ENCODE results near the gene RARB. TPM values are rescaled to one million over a fixed set of nuclear protein-coding genes. Genes with fewer than 3 reads are reported as not detected.

RARB gene
- total RNA-seq = 1 to 10 TPM; 1.2 to 8.7 (median 1.9) TPM
- long read RNA-seq, donor 1, transcript RARB-201 (8 exons, 3,084 nt) = major isoform, 8 of 15 reads
- long read RNA-seq, donor 1, partial matches to known transcripts = 1 of 15 reads
- long read RNA-seq, donor 1, other reads (novel, unspliced or antisense) = 5 of 15 reads
- long read RNA-seq, donor 2 = 0 reads

GRCh38 chr3:25427942-25428788 is at the start of gene RARB:
Gene RARB (plus strand): TSS chr3:25428263. CDS start chr3:25428732, 469 bp downstream.
- peak in 2 of 3 donors; percentile 52 to 68 for DNase-seq
- no peak within 1 kb of the TSS for H3K4me3 ChIP-seq
- no peak for TF ChIP-seq CTCF (IDR thresholded peaks at IDR 0.05)
- intact Hi-C loops (cut with DNase I, micrococcal nuclease) = no loop called here
- no peaks in the 10 kb centered on the region for H3K9me3 ChIP-seq
- peak; percentile 80 for ATAC-seq
- H3K4me1 ChIP-seq (ENCODE audit: low read depth) = no peaks in the 10 kb centered on the region
- no peaks in the 10 kb centered on the region for H3K36me3 ChIP-seq (ENCODE audit: low read depth)

- no peak for TF ChIP-seq CTCF (IDR thresholded peaks at IDR 0.05)
- no peak for ATAC-seq
- DNase-seq = no peak
- no peaks in the 10 kb centered on the region for H3K4me1 ChIP-seq (ENCODE audit: low read depth)
- no peaks in the 10 kb centered on the region for H3K36me3 ChIP-seq (ENCODE audit: low read depth)
- no peak overlapping the region for H3K4me3 ChIP-seq
- no peaks in the 10 kb centered on the region for H3K9me3 ChIP-seq
- intact Hi-C loops (cut with DNase I, micrococcal nuclease) = no loop called here
Observed at GRCh38 chr3:25378786-25379311, 49.2 kb upstream of the RARB start.

DNA sequence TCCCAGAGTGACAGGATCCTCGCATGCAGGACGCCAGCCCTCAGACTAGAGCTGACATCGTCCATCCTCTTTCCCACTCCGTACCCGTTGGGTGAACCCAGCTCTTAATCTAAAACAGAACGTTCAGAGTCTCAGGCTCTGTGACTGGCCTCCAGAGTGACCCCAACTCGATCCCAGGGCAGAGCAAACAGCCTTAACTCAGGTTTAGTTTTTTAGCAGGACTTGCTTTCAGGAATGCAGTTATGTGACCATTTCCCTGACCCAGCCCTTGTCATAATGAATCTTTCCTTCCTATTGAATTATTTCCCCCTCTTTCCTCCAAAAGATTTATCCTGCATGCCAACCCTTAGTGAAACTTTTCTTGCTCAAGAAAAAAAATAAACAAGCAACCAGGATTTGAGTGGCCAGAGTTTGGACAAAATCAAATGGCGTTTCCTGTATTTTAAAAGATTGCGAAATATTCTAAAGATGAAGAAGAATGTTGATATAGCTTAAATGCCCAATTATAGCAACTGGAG is 47.8 kb upstream of the RARB start:
- Histone ChIP-seq H3K9me3 (no peaks in the 10 kb centered on the region), H3K36me3 (ENCODE audit: low read depth) (no peaks in the 10 kb centered on the region), H3K4me3 (no peak overlapping the region), H3K4me1 (ENCODE audit: low read depth) (no peaks in the 10 kb centered on the region)
- no peak for DNase-seq
- no peak for ATAC-seq
- intact Hi-C loops (cut with DNase I, micrococcal nuclease) = no loop called here
- no peak for TF ChIP-seq CTCF (IDR thresholded peaks at IDR 0.05)

DNA sequence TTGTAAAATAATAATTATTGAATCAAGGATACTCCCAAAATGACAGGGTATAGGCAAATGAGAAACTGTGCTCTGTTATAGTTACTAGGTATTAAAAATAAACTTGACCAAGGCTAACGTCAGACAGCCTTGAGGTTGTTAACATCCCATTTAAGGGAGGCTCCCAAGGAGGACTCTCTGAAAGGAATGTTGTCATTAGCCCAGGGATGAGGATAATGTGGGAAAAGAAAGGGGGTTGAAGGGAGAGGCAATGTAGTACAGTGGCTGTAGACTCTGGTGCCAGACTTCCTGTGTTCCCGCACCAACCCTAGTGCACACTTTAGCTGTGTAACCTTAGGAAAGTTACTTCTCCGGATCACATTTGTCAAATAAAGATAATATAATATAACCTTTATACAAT is 47.0 kb upstream of the RARB start:
- Histone ChIP-seq H3K4me3 (no peak overlapping the region), H3K9me3 (no peaks in the 10 kb centered on the region), H3K4me1 (ENCODE audit: low read depth) (no peaks in the 10 kb centered on the region), H3K36me3 (ENCODE audit: low read depth) (no peaks in the 10 kb centered on the region)
- ATAC-seq (no peak), DNase-seq (no peak)
- intact Hi-C loops (cut with DNase I, micrococcal nuclease) = no loop called here
- no peak for TF ChIP-seq CTCF (IDR thresholded peaks at IDR 0.05)

DNA sequence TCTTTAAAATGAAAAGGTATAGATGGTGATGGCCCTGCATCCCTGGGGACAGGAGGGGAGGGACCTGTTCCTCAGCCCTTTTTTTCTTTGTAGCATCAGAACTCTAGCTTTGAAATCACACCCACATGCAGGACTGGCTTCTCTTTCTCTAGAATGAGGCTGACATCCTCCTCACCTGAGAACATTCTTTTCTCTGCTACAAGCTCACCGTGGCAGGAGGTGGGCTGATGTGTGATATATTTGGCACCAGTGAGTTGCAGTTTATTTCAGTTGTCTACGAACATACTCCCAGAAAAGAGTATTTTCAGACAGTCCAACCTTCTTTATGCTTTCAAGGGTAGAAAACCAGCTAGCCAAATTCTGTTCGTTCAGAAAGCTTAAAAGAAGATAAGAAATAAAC is 43.6 kb upstream of the RARB start:
- H3K9me3 ChIP-seq = no peaks in the 10 kb centered on the region
- no peak for TF ChIP-seq CTCF (IDR thresholded peaks at IDR 0.05)
- intact Hi-C loops (cut with DNase I, micrococcal nuclease) = no loop called here
- DNase-seq (no peak), ATAC-seq (no peak)
- no peaks in the 10 kb centered on the region for H3K4me1 ChIP-seq (ENCODE audit: low read depth)
- H3K36me3 ChIP-seq (ENCODE audit: low read depth) = no peaks in the 10 kb centered on the region
- H3K4me3 ChIP-seq = no peak overlapping the region
